Type B pancreatic cell (in vitro differentiated cells): ENCODE data around the gene PCDHGB5. TPM values are rescaled to one million over a fixed set of nuclear protein-coding genes. Genes with fewer than 3 reads are reported as not detected.
A peak's percentile ranks its signal among the peaks of the same experiment; 100 is the strongest.
"Not testable (repeated sequence)": the region's sequence is repeated elsewhere in the genome, so short reads cannot be mapped to it uniquely, and the experiment has no call there.

Experiments used
- DNase-seq: peaks from one replicate; pipeline ENCODE4 v3.0.0; 2021; ENCODE audit warnings: mixed read lengths; ENCODE audit not compliant: unreplicated experiment; ENCODE audit errors: extremely low spot score
- H3K27ac Mint-ChIP-seq: 2 replicates; pipeline ENCODE4 v1.8.0; 2021; ENCODE audit warnings: mild to moderate bottlenecking, mixed read lengths
- H3K27me3 Mint-ChIP-seq: 2 replicates; pipeline ENCODE4 v1.8.0; 2021; ENCODE audit warnings: mixed read lengths
- H3K36me3 Mint-ChIP-seq: 2 replicates; pipeline ENCODE4 v1.8.0; 2021; ENCODE audit warnings: mixed read lengths
- H3K4me1 Mint-ChIP-seq: one replicate; pipeline ENCODE4 v1.8.0; 2021; ENCODE audit warnings: mixed read lengths; ENCODE audit not compliant: unreplicated experiment
- H3K4me3 Mint-ChIP-seq: 2 replicates; pipeline ENCODE4 v1.8.0; 2021; ENCODE audit warnings: mild to moderate bottlenecking, mixed read lengths
- H3K9me3 Mint-ChIP-seq: 2 replicates; pipeline ENCODE4 v1.8.0; 2021; ENCODE audit warnings: mixed read lengths
- total RNA-seq: library from RNA; stranded (reverse); gene quantifications from 2 replicates; pipeline ENCODE4 v1.2.1, GENCODE V29; 2021; ENCODE audit warnings: low replicate concordance
- TF ChIP-seq, protein P1 (sequence below): fragments of 200-600 bp; sonication (generic); conservative IDR thresholded peaks from 2 replicates; pipeline ENCODE4 v1.5.0; 2021; ENCODE audit warnings: antibody characterized with exemption, mild to moderate bottlenecking

PCDHGB5 gene
- total RNA-seq, 1 donor from 2014 or later, result 2.6 TPM

DNA sequence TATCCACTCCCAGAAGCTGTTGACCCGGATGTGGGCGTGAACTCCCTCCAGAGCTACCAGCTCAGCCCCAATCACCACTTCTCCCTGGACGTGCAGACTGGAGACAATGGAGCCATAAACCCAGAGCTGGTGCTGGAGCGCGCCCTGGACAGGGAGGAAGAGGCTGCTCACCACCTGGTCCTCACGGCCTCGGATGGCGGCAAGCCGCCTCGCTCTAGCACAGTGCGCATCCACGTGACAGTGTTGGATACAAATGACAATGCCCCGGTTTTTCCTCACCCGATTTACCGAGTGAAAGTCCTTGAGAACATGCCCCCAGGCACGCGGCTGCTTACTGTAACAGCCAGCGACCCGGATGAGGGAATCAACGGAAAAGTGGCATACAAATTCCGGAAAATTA, 4.5 kb upstream of the PCDHGB5 start:
- Mint-ChIP-seq H3K9me3 (peaks cover 14% of the 10 kb centered on the region), H3K27me3 (no peaks in the 10 kb centered on the region), H3K4me1 (no peaks in the 10 kb centered on the region), H3K27ac (no peak overlapping the region), H3K4me3 (no peak overlapping the region), H3K36me3 (peaks cover 22% of the 10 kb centered on the region)
- DNase-seq, result no peak
- TF ChIP-seq, protein P1, sequence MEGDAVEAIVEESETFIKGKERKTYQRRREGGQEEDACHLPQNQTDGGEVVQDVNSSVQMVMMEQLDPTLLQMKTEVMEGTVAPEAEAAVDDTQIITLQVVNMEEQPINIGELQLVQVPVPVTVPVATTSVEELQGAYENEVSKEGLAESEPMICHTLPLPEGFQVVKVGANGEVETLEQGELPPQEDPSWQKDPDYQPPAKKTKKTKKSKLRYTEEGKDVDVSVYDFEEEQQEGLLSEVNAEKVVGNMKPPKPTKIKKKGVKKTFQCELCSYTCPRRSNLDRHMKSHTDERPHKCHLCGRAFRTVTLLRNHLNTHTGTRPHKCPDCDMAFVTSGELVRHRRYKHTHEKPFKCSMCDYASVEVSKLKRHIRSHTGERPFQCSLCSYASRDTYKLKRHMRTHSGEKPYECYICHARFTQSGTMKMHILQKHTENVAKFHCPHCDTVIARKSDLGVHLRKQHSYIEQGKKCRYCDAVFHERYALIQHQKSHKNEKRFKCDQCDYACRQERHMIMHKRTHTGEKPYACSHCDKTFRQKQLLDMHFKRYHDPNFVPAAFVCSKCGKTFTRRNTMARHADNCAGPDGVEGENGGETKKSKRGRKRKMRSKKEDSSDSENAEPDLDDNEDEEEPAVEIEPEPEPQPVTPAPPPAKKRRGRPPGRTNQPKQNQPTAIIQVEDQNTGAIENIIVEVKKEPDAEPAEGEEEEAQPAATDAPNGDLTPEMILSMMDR, result no peak

DNA sequence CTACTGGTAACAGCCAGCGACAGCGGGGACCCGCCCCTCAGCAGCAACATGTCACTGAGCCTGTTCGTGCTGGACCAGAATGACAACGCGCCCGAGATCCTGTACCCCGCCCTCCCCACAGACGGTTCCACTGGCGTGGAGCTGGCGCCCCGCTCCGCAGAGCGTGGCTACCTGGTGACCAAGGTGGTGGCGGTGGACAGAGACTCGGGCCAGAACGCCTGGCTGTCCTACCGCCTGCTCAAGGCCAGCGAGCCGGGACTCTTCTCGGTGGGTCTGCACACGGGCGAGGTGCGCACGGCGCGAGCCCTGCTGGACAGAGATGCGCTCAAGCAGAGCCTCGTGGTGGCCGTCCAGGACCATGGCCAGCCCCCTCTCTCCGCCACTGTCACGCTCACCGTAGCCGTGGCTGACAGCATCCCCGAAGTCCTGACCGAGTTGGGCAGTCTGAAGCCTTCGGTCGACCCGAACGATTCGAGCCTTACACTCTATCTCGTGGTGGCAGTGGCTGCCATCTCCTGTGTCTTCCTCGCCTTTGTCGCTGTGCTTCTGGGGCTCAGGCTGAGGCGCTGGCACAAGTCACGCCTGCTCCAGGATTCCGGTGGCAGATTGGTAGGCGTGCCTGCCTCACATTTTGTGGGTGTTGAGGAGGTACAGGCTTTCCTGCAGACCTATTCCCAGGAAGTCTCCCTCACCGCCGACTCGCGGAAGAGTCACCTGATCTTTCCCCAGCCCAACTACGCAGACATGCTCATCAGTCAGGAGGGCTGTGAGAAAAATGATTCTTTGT, 3.2 kb upstream of the PCDHGB5 start:
- H3K27ac Mint-ChIP-seq, H3K4me1 Mint-ChIP-seq, H3K4me3 Mint-ChIP-seq, H3K27me3 Mint-ChIP-seq, DNase-seq: not testable (repeated sequence)
- peaks cover 14% of the 10 kb centered on the region for H3K9me3 Mint-ChIP-seq
- H3K36me3 Mint-ChIP-seq, result peaks cover 15% of the 10 kb centered on the region

DNA sequence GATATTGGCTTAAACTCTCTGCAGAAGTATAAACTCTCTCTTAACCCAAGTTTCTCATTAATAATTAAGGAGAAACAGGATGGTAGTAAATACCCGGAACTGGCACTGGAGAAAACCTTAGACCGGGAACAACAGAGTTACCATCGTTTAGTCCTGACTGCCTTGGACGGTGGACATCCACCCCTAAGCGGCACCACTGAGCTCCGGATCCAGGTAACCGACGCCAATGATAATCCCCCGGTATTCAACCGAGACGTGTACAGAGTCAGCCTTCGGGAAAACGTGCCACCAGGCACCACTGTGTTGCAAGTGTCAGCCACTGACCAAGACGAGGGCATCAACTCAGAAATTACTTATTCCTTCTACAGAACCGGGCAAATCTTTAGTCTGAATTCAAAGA, 861 bp downstream of the PCDHGB5 start:
- peaks cover 10% of the 10 kb centered on the region for H3K36me3 Mint-ChIP-seq
- no peaks in the 10 kb centered on the region for H3K4me1 Mint-ChIP-seq
- no peak for DNase-seq
- no peak overlapping the region for H3K27ac Mint-ChIP-seq
- peaks cover 13% of the 10 kb centered on the region for H3K9me3 Mint-ChIP-seq
- H3K4me3 Mint-ChIP-seq, result no peak overlapping the region
- no peaks in the 10 kb centered on the region for H3K27me3 Mint-ChIP-seq
- TF ChIP-seq, protein P1, result no peak

DNA sequence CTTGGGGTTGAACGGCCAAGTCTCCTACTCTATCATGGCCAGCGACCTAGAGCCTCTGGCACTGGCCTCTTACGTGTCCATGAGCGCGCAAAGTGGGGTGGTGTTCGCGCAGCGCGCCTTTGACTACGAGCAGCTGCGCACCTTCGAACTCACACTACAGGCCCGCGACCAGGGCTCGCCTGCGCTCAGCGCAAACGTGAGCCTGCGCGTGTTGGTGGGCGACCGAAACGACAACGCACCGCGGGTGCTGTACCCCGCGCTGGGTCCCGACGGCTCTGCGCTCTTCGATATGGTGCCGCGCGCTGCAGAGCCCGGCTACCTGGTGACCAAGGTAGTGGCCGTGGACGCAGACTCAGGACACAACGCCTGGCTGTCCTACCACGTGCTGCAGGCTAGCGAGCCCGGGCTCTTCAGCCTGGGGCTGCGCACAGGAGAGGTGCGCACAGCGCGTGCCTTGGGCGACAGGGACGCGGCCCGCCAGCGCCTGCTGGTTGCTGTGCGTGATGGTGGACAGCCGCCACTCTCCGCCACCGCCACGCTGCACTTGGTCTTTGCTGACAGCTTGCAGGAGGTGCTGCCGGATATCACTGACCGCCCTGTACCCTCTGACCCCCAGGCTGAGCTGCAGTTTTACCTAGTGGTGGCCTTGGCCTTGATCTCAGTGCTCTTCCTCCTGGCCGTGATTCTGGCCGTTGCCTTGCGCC, 2.0 kb downstream of the PCDHGB5 start:
- peaks cover 9% of the 10 kb centered on the region for H3K36me3 Mint-ChIP-seq
- no peak overlapping the region for H3K27ac Mint-ChIP-seq
- H3K4me1 Mint-ChIP-seq, result no peaks in the 10 kb centered on the region
- no peak overlapping the region for H3K4me3 Mint-ChIP-seq
- no peaks in the 10 kb centered on the region for H3K27me3 Mint-ChIP-seq
- peaks cover 9% of the 10 kb centered on the region for H3K9me3 Mint-ChIP-seq
- TF ChIP-seq, protein P1, result no peak
- no peak for DNase-seq

DNA sequence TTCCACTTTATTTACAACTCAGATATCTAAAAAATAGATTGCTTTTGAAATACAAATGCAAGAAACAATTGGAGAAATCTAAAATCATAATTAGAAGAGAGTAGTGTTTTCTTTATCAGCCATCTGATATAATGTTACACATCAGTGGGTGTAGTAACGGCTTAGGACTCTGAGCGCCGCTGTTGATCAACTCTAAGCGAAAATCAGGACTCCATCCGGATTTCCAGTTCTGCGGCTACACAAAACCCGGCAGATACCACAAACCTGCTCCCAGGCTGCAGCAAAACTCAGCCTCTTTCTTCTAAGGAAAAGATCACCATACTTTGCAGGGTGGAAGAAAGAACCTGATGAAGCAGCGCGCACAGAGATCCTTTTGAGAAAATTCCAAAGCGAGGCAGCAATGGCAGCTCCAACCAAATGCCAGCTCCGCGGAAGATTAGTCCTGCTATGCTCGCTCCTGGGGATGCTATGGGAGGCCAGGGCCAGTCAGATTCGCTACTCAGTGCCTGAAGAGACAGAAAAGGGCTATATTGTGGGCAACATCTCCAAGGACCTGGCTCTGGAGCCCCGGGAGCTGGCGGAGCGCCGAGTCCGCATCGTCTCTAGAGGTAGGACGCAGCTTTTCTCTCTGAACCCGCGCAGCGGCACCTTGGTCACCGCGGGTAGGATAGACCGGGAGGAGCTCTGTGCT, 5.0 kb downstream of the PCDHGB5 start, which contains the start of gene PCDHGA9:
PCDHGA9 (plus strand) TSS at position 226 of the 691 bp plus-strand sequence; CDS start at position 401, 175 bp downstream.
- peaks cover 5% of the 10 kb centered on the region for H3K9me3 Mint-ChIP-seq

More for the DNA sequence above, 5.0 kb downstream of the PCDHGB5 start, which contains the start of gene PCDHGA9:
- H3K27ac Mint-ChIP-seq, result no peak within 1 kb of the TSS
- no peak within 1 kb of the TSS for H3K4me3 Mint-ChIP-seq
- peaks cover 12% of the 10 kb centered on the region for H3K36me3 Mint-ChIP-seq
- peak; percentile 58 for DNase-seq
- TF ChIP-seq, protein P1, result peak; percentile 48
- H3K4me1 Mint-ChIP-seq, result no peaks in the 10 kb centered on the region
- no peaks in the 10 kb centered on the region for H3K27me3 Mint-ChIP-seq
